Measurements from ENCODE around the gene LPCAT3.
"Not testable (repeated sequence)": the region's sequence is repeated elsewhere in the genome, so short reads cannot be mapped to it uniquely, and the experiment has no call there.

Gene LPCAT3

GRCh38 chr12:7035463-7035862 is 17.2 kb upstream of the LPCAT3 start:
- DNase-seq: no peak

GRCh38 chr12:7034464-7034863 is 16.2 kb upstream of the LPCAT3 start:
- DNase-seq: no peak

- no peak for DNase-seq
Observed at GRCh38 chr12:7032990-7033389, 14.7 kb upstream of the LPCAT3 start.

GRCh38 chr12:7031306-7031705 is 13.0 kb upstream of the LPCAT3 start:
- no peak for DNase-seq

- DNase-seq: no peak
Observed at GRCh38 chr12:7026854-7027253, 8.6 kb upstream of the LPCAT3 start.

GRCh38 chr12:7023114-7023513 is 4.8 kb upstream of the LPCAT3 start:
- DNase-seq: no peak

- DNase-seq: no peak
Observed at GRCh38 chr12:7021956-7022355, 3.7 kb upstream of the LPCAT3 start.

GRCh38 chr12:7019043-7019569 is 830 bp upstream of the LPCAT3 start:
- DNase-seq: no peak

GRCh38 chr12:7017870-7018349 is 366 bp downstream of the LPCAT3 start:
- no peak for DNase-seq

- DNase-seq: no peak
Observed at GRCh38 chr12:7016958-7017571, 1.2 kb downstream of the LPCAT3 start.

GRCh38 chr12:7015555-7016370 is 2.5 kb downstream of the LPCAT3 start:
- no peak for DNase-seq

GRCh38 chr12:7013101-7013500 is 5.2 kb downstream of the LPCAT3 start:
- DNase-seq: no peak

- no peak for DNase-seq
Observed at GRCh38 chr12:7012024-7012607, 6.2 kb downstream of the LPCAT3 start.

- not testable (repeated sequence) for DNase-seq
Observed at GRCh38 chr12:7011398-7011797, 6.9 kb downstream of the LPCAT3 start.

GRCh38 chr12:7009512-7009911 is 8.8 kb downstream of the LPCAT3 start:
- DNase-seq: no peak

- DNase-seq: no peak
Observed at GRCh38 chr12:7008864-7009263, 9.4 kb downstream of the LPCAT3 start.

- DNase-seq: no peak
Observed at GRCh38 chr12:7006639-7007038, 11.6 kb downstream of the LPCAT3 start.

- DNase-seq: no peak
Observed at GRCh38 chr12:7005311-7005710, 13.0 kb downstream of the LPCAT3 start.

- no peak for DNase-seq
Observed at GRCh38 chr12:7004840-7005239, 13.4 kb downstream of the LPCAT3 start.

GRCh38 chr12:7004287-7004803 is 13.9 kb downstream of the LPCAT3 start:
- no peak for DNase-seq

- no peak for DNase-seq
Observed at GRCh38 chr12:7001921-7002591, 16.2 kb downstream of the LPCAT3 start.

- DNase-seq: no peak
Observed at GRCh38 chr12:6998715-6999451, 19.4 kb downstream of the LPCAT3 start.
